Mucosa of gallbladder (tissue), 1 donor: ENCODE measurements around the gene PDE5A. TPM values are rescaled to one million over a fixed set of nuclear protein-coding genes. Genes with fewer than 3 reads are reported as not detected.
"Not testable (repeated sequence)": the region's sequence is repeated elsewhere in the genome, so short reads cannot be mapped to it uniquely, and the experiment has no call there.

Source experiments
- DNase-seq: peaks from one replicate; pipeline ENCODE4 v3.0.0-alpha.2; 2020; ENCODE audit warnings: low spot score
- total RNA-seq: library from RNA; stranded (reverse); gene quantifications from one replicate; pipeline ENCODE4 v1.2.1, GENCODE V29; 2021
- donor health status: DM: no; HTN: no; CAD: no.

Gene PDE5A
- total RNA-seq, 1 donor from 2014 or later, result 29.7 TPM

DNA sequence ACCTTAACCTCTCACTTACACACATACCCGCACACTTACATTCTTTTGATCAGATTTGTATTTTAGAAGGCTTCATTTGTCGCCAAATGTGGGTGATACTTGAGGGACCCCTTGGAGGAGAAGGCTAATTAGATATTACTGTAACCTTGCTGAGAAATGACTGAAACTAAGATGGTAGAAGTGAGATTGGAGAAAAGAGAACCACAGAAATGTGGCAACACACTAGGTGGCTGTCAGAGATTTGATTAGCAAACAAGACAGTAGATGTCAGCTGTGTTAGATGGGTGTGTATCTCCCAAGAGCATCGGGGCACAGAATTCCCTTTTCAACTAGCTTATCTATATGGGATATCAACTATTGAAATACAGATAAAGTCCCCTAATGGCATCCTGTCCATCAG, 157.3 kb downstream of the PDE5A start:
- no peak for DNase-seq

- not testable (repeated sequence) for DNase-seq
Measured at GRCh38 chr4:119470737-119471063, 157.9 kb downstream of the PDE5A start.

GRCh38 chr4:119470021-119470736, 158.4 kb downstream of the PDE5A start:
- DNase-seq, result not testable (repeated sequence)

GRCh38 chr4:119469039-119469438, 159.6 kb downstream of the PDE5A start:
- DNase-seq, result not testable (repeated sequence)

GRCh38 chr4:119462733-119463132, 165.9 kb downstream of the PDE5A start:
- not testable (repeated sequence) for DNase-seq

DNA sequence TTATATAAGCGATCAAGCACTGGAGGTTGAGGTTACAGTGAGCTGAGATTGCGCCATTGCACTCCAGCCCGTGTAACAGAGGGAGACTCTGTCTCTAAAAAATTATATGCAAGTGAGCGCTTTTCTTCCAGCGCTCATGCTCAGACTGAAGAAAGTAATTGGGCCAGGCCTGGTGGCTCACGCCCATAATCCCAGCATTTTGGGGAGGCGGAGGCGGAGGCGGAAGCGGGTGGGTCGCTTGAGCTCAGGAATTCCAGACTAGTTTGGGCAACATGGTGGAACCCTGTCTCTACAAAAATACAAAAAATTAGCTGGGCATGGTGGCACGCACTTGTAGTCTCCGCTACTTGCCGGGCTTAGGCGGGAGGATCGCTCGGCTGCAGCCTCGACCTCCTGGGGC, 172.9 kb downstream of the PDE5A start:
- peak; percentile 14 for DNase-seq

GRCh38 chr4:119454491-119455270, 173.9 kb downstream of the PDE5A start:
- DNase-seq, result peak; percentile 95

DNA sequence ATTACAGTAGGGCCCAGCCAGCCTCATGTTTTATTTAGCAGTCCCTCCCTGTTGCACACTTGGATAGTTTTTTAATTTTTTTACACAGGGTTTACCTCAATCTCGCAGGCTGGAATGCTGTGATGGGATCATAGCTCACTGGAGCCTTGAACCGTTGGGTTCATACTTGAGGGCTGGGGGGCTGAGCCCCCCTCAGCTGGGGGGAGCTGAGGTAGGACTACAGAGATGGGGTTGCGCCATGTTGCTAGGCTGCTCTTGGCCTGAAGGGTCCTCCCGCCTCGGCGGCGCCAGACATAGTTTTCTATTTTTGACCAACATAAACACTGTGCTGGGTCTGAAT, 174.5 kb downstream of the PDE5A start:
- DNase-seq, result not testable (repeated sequence)

DNA sequence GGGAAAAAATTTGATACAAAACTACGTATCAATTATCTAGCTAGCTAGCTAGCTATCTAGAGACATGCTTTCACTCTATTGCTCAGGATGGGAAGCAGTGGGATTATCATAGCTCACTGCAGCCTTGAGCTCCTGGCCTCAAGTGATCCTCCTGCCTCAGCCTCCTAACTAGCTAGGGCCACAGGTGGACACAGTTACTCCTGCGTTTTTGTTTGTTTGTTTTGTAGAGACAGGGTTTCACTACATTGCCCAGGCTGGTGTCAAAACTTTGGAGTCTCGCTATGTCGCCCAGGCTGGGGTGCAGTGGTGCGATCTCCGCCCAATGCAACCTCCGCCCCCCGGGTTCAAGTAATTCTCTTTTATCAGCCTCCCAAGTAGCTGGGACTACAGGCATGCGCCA, 175.3 kb downstream of the PDE5A start:
- not testable (repeated sequence) for DNase-seq

DNA sequence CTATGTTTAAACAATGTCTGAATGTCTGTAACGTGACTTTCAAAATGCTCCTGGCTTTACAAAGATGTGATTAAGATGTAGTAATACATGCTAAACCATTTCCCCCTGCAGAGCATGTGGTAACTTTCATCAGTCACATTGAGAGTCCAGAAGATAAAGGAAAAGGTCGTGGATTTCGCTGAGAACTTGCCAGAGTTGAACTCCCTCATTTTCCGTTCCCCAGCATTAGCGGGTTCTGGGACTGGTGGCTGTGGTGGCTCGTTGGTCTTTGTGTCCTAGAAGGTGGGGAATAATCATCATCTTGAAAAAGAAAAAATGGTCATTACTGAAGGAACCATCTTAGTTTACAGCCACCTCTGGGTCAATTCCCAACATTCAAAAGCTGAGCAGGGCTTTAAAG, 178.8 kb downstream of the PDE5A start:
- DNase-seq, result not testable (repeated sequence)
